ENCODE results near the gene EML1.
"Not testable (repeated sequence)": the region's sequence is repeated elsewhere in the genome, so short reads cannot be mapped to it uniquely, and the experiment has no call there.

EML1 gene

GRCh38 chr14:99758121-99758821 lies 34.9 kb upstream of the EML1 start:
- no peak for TF ChIP-seq CTCF (conservative IDR thresholded peaks at IDR 0.05; ENCODE audit: low read depth, low read length)
- DNase-seq (ENCODE audit: low read depth) = peak; percentile 86
- H3K4me3 ChIP-seq (ENCODE audit: low read depth, low read length) = no peak overlapping the region

GRCh38 chr14:99758872-99759545 lies 34.2 kb upstream of the EML1 start:
- no peak overlapping the region for H3K4me3 ChIP-seq (ENCODE audit: low read depth, low read length)
- DNase-seq (ENCODE audit: low read depth) = no peak
- no peak for TF ChIP-seq CTCF (conservative IDR thresholded peaks at IDR 0.05; ENCODE audit: low read depth, low read length)

- no peak for TF ChIP-seq CTCF (conservative IDR thresholded peaks at IDR 0.05; ENCODE audit: low read depth, low read length)
- no peak overlapping the region for H3K4me3 ChIP-seq (ENCODE audit: low read depth, low read length)
Observed at GRCh38 chr14:99759546-99759925, 33.7 kb upstream of the EML1 start.

GRCh38 chr14:99760817-99761216 lies 32.4 kb upstream of the EML1 start:
- TF ChIP-seq CTCF (conservative IDR thresholded peaks at IDR 0.05; ENCODE audit: low read depth, low read length) = no peak
- no peak for DNase-seq (ENCODE audit: low read depth)
- no peak overlapping the region for H3K4me3 ChIP-seq (ENCODE audit: low read depth, low read length)

More at GRCh38 chr14:99759546-99759925, 33.7 kb upstream of the EML1 start:
- no peak for DNase-seq (ENCODE audit: low read depth)

- not testable (repeated sequence) for DNase-seq (ENCODE audit: low read depth); H3K4me3 ChIP-seq (ENCODE audit: low read depth, low read length)
Observed at GRCh38 chr14:99762911-99763310, 30.3 kb upstream of the EML1 start.

- TF ChIP-seq CTCF (conservative IDR thresholded peaks at IDR 0.05; ENCODE audit: low read depth, low read length) = no peak
- DNase-seq (ENCODE audit: low read depth) = no peak
- no peak overlapping the region for H3K4me3 ChIP-seq (ENCODE audit: low read depth, low read length)
Observed at GRCh38 chr14:99763527-99764221, 29.5 kb upstream of the EML1 start.

GRCh38 chr14:99764222-99764706 lies 28.9 kb upstream of the EML1 start:
- DNase-seq (ENCODE audit: low read depth) = no peak
- no peak for TF ChIP-seq CTCF (conservative IDR thresholded peaks at IDR 0.05; ENCODE audit: low read depth, low read length)
- no peak overlapping the region for H3K4me3 ChIP-seq (ENCODE audit: low read depth, low read length)

All from choroid plexus epithelial cell (primary cell).